K562 (cell line): Measurements from ENCODE around the gene CNPY4. TPM values are rescaled to one million over a fixed set of nuclear protein-coding genes. Genes with fewer than 3 reads are reported as not detected.

Experiments used
- ATAC-seq: fragments of 200-7000 bp; cut with Tn5 transposase; 3 replicates; pipeline ENCODE4 v1.9.1; 2020; ENCODE audit warnings: moderate library complexity
- BruUV-seq: library from RNA; stranded (reverse); fragments of 400-500 nt; replicated peaks from 2 replicates; lab custom pipeline; 2021; lab: Mats Ljungman, UMichigan
- CTCF ChIA-PET: fragments of 300-600 bp; formaldehyde crosslinking; extraction: SDS; loops from one replicate; lab custom pipeline; 2021; ENCODE audit warnings: low intra/inter-chr PET ratio; lab: Yijun Ruan, JAX
- POLR2A ChIA-PET: fragments of 300-600, 350-650 bp; sonication (Branson Sonifier 250); formaldehyde crosslinking; extraction: SDS; loops from one replicate; lab custom pipeline; 2021; ENCODE audit warnings: antibody characterized with exemption, inconsistent platforms; lab: Yijun Ruan, JAX
- DNase-seq, 4 experiments: peaks; one replicate each; pipeline versions ENCODE4 v3.0.0 to v3.0.0-alpha.2; 2011 to 2018; ENCODE audit warnings: low spot score in 3 of 4, mixed read lengths in 3 of 4; ENCODE audit errors: extremely low read depth in 1 of 4
- FAIRE-seq: peaks from 2 replicates; lab custom pipeline; 2011; peaks lifted over from hg19 to GRCh38; lab: Jason Lieb, UNC
- H2AFZ ChIP-seq: 2 replicates; pipeline ENCODE4 v1.6.0; 2011; ENCODE audit warnings: low read depth, low read length, control low read depth, inconsistent platforms
- H3K27ac ChIP-seq: fragments of 200-600 bp; 3 replicates; pipeline ENCODE4 v1.8.0; 2011; ENCODE audit warnings: low read depth, mild to moderate bottlenecking, control low read depth, inconsistent platforms, low read length, moderate library complexity, mixed read lengths; ENCODE audit errors: extremely low read depth
- H3K27me3 ChIP-seq, 2 experiments: fragments of 300-600 bp in 1 of 2; 2 replicates in 1 of 2; 3 replicates in 1 of 2; pipeline versions ENCODE4 v1.6.0 to v1.8.0; 2011; ENCODE audit warnings: inconsistent platforms in 2 of 2, low read length in 2 of 2, mild to moderate bottlenecking in 1 of 2, mixed read lengths in 1 of 2, moderate library complexity in 1 of 2; ENCODE audit not compliant: control insufficient read depth in 2 of 2, insufficient read depth in 2 of 2
- H3K36me3 ChIP-seq: fragments of 300-600 bp; 3 replicates; pipeline ENCODE4 v1.8.0; 2011; ENCODE audit warnings: mild to moderate bottlenecking, low read length, inconsistent platforms; ENCODE audit not compliant: control insufficient read depth, insufficient read depth
- H3K4me1 ChIP-seq, 2 experiments: fragments of 200-600 bp in 1 of 2; replicated peaks in 1 of 2; 2 replicates in 1 of 2; 3 replicates in 1 of 2; pipeline versions ENCODE4 v1.5.1 to v1.8.0; 2011; ENCODE audit warnings: inconsistent platforms in 2 of 2, low read length in 2 of 2, mild to moderate bottlenecking in 1 of 2, mixed read lengths in 1 of 2, moderate library complexity in 1 of 2; ENCODE audit not compliant: control insufficient read depth in 2 of 2, insufficient read depth in 2 of 2
- H3K4me2 ChIP-seq: 2 replicates; pipeline ENCODE4 v1.6.1; 2011; ENCODE audit warnings: low read length, control low read depth, inconsistent platforms, mixed read lengths; ENCODE audit not compliant: insufficient read depth
- H3K4me3 ChIP-seq: fragments of 200-600 bp; sonication (generic), shearing (Covaris generic); 2 replicates; pipeline ENCODE4 v1.5.1; 2016; ENCODE audit warnings: control low read depth, inconsistent platforms
- H3K79me2 ChIP-seq: fragments of 200-600 bp; 3 replicates; pipeline ENCODE4 v1.8.0; 2011; ENCODE audit warnings: low read length, inconsistent platforms; ENCODE audit not compliant: control insufficient read depth, insufficient read depth
- H3K9ac ChIP-seq, 2 experiments: 2 replicates each; pipeline versions ENCODE4 v1.6.0 to v1.6.1; 2011; ENCODE audit warnings: low read depth in 2 of 2, low read length in 2 of 2, control low read depth in 1 of 2, inconsistent platforms in 1 of 2, mild to moderate bottlenecking in 1 of 2, mixed read lengths in 1 of 2; ENCODE audit not compliant: insufficient read depth in 1 of 2
- H3K9me1 ChIP-seq: one replicate; pipeline ENCODE4 v1.6.0; 2011; ENCODE audit warnings: inconsistent platforms, mild to moderate bottlenecking, low read length, moderate library complexity; ENCODE audit not compliant: control insufficient read depth, insufficient read depth
- H3K9me3 ChIP-seq: replicated peaks from 2 replicates; pipeline ENCODE4 v1.5.1; 2011; ENCODE audit warnings: low read depth, low read length, inconsistent platforms; ENCODE audit not compliant: control insufficient read depth, insufficient read depth
- H4K20me1 ChIP-seq: replicated peaks from 2 replicates; pipeline ENCODE4 v1.6.1; 2011; ENCODE audit warnings: low read length, inconsistent platforms, mixed read lengths; ENCODE audit not compliant: control insufficient read depth, insufficient read depth
- BCOR ChIP-seq: fragments of 450-650 bp; IDR thresholded peaks from 2 replicates; pipeline ENCODE4 v1.6.1; 2016
- ESRRA ChIP-seq: fragments of 450-650 bp; IDR thresholded peaks from 2 replicates; pipeline ENCODE4 v1.6.1; 2014; ENCODE audit warnings: low read depth, mild to moderate bottlenecking, moderate library complexity, borderline replicate concordance
- EZH2 ChIP-seq: IDR thresholded peaks from 2 replicates; pipeline ENCODE4 v1.6.1; 2012; ENCODE audit warnings: low read depth, mild to moderate bottlenecking, inconsistent platforms, low read length, borderline replicate concordance
- GTF2F1 ChIP-seq: IDR thresholded peaks from 2 replicates; pipeline ENCODE4 v1.6.1; 2011; ENCODE audit warnings: low read depth, low read length, improper control_type of control experiment
- HNRNPUL1 ChIP-seq: fragments of 200-400 bp; formaldehyde crosslinking; IDR thresholded peaks from 2 replicates; pipeline ENCODE4 v1.6.1; 2017; ENCODE audit warnings: low read length
- MAFF ChIP-seq: IDR thresholded peaks from 2 replicates; pipeline ENCODE4 v1.6.1; 2012; ENCODE audit warnings: low read length, improper control_type of control experiment
- MAZ ChIP-seq, 2 experiments: fragments of 450-650 bp in 1 of 2; sonication (generic) in 1 of 2; formaldehyde crosslinking; IDR thresholded peaks in 1 of 2; conservative IDR thresholded peaks in 1 of 2; 2 replicates each; pipeline versions ENCODE4 v1.4.0 to v1.5.0; 2020; ENCODE audit warnings: mild to moderate bottlenecking in 1 of 2, missing genetic modification reagents in 1 of 2
- NBN ChIP-seq: fragments of 450-650 bp; IDR thresholded peaks from 2 replicates; pipeline ENCODE4 v1.6.1; 2016; ENCODE audit warnings: low read depth, mild to moderate bottlenecking
- NCOR1 ChIP-seq: fragments of 450-650 bp; IDR thresholded peaks from 2 replicates; pipeline ENCODE4 v1.6.1; 2016; ENCODE audit warnings: mild to moderate bottlenecking, moderate library complexity
- PCBP1 ChIP-seq: fragments of 200-400 bp; formaldehyde crosslinking; IDR thresholded peaks from 2 replicates; pipeline ENCODE4 v1.6.1; 2018; ENCODE audit warnings: mild to moderate bottlenecking, low read depth, low read length; ENCODE audit not compliant: poor library complexity, severe bottlenecking
- RFX5 ChIP-seq: IDR thresholded peaks from 2 replicates; pipeline ENCODE4 v1.6.1; 2011; ENCODE audit warnings: low read depth, mild to moderate bottlenecking, improper control_type of control experiment, low read length
- SP1 ChIP-seq: sonication (generic); formaldehyde crosslinking; IDR thresholded peaks from 2 replicates; pipeline ENCODE4 v1.8.1; 2022; ENCODE audit warnings: mild to moderate bottlenecking, missing genetic modification reagents
- SPI1 ChIP-seq: IDR thresholded peaks from 2 replicates; pipeline ENCODE4 v1.6.1; 2011; ENCODE audit warnings: low read depth, low read length, control low read depth, borderline replicate concordance
- TFAP4 ChIP-seq: sonication (generic); formaldehyde crosslinking; IDR thresholded peaks from 2 replicates; pipeline ENCODE4 v1.8.0; 2022; ENCODE audit warnings: missing genetic modification reagents, mild to moderate bottlenecking, moderate library complexity, borderline replicate concordance
- ZC3H11A ChIP-seq: IDR thresholded peaks from 2 replicates; pipeline ENCODE4 v1.6.1; 2012; ENCODE audit warnings: low read depth, low read length, improper control_type of control experiment
- ZNF280B ChIP-seq: fragments of 250-450 bp; sonication (Bioruptor Pico); IDR thresholded peaks from 2 replicates; pipeline ENCODE4 v1.5.1; 2021; ENCODE audit warnings: mild to moderate bottlenecking
- ZNF3 ChIP-seq: fragments of 250-450 bp; sonication (Bioruptor Pico); IDR thresholded peaks from 2 replicates; pipeline ENCODE4 v1.5.0; 2021; ENCODE audit warnings: mild to moderate bottlenecking, moderate library complexity
- ZNF324 ChIP-seq: fragments of 250-450 bp; sonication (Bioruptor Pico); IDR thresholded peaks from 2 replicates; pipeline ENCODE4 v1.4.0; 2020; ENCODE audit warnings: mild to moderate bottlenecking
- ZNF436 ChIP-seq: fragments of 250-450, 450-650 bp; sonication (Bioruptor Pico); formaldehyde crosslinking; IDR thresholded peaks from 2 replicates; pipeline ENCODE4 v1.7.0; 2020; ENCODE audit warnings: mild to moderate bottlenecking
- ZNF699 ChIP-seq: fragments of 250-450 bp; sonication (Bioruptor Pico); IDR thresholded peaks from 2 replicates; pipeline ENCODE4 v1.8.0; 2021; ENCODE audit warnings: mild to moderate bottlenecking, moderate library complexity; ENCODE audit not compliant: insufficient replicate concordance
- WGBS: fragments of 100-300 bp; shearing (Covaris generic); methylation state at CpG from one replicate; pipeline ENCODE4 v1.1.6; 2016; ENCODE audit warnings: low coverage, mixed read lengths; ENCODE audit not compliant: insufficient coverage; ENCODE audit errors: missing lambda C conversion rate; 5-methylcytosine and 5-hydroxymethylcytosine counted together
- in situ Hi-C: fragments of 300-500 bp; cut with MboI; formaldehyde crosslinking; loops from 4 replicates; pipeline ENCODE4 v1.15.0; 2018; ENCODE audit warnings: inconsistent platforms, mixed read lengths
- intact Hi-C: fragments of 100-400 bp; cut with micrococcal nuclease; formaldehyde crosslinking; loops from 2 replicates; pipeline ENCODE4 v1.14.2; 2022
- polyA plus RNA-seq, 8 experiments: library from polyadenylated mRNA; depleted of rRNA in 4 of 8; stranded (reverse) in 5 of 8; unstranded in 3 of 8; fragments of >200 nt; fragmentation: Nextera tagmentation in 2 of 8; fragmentation: Illumina TruSeq in 1 of 8; extraction: Ambion mirVana in 2 of 8; extraction: Trizol in 1 of 8; gene quantifications; 2 replicates each; pipeline versions ENCODE4 v1.2.1 to v1.2.3, GENCODE V29; 2011 to 2014; ENCODE audit warnings: inconsistent platforms in 1 of 8, missing spikeins in 1 of 8
- total RNA-seq, 7 experiments: library from RNA; depleted of rRNA in 6 of 7; stranded (reverse); fragments of >200 nt in 6 of 7; fragmentation: Illumina TruSeq in 2 of 7; extraction: Trizol in 2 of 7; gene quantifications; 2 replicates each; pipeline versions ENCODE4 v1.2.1 to v1.2.3, GENCODE V29; 2011 to 2021; ENCODE audit warnings: low replicate concordance in 1 of 7
- TF ChIP-seq, protein P1 (sequence below): sonication (generic); formaldehyde crosslinking; IDR thresholded peaks from 2 replicates; pipeline ENCODE4 v1.8.1; 2023; ENCODE audit warnings: mild to moderate bottlenecking, missing genetic modification reagents

Gene CNPY4
- total and polyA plus RNA-seq, 9 of the 15 experiments (the other 6 are each of a cell fraction or from before 2014, with no cell fraction given), result 1.9 to 11.2 (median 7.0) TPM

GRCh38 chr7:100111156-100111555, 8.3 kb upstream of the CNPY4 start:
- POLR2A ChIA-PET, result interaction anchor here (1.5 to 5.9 kb wide), 2 partner anchors 9 to 14 kb away, joined by 6 to 47 read pairs; partner anchors contain the start of genes AP4M1 and MCM7
- Histone ChIP-seq H3K27ac (no peak overlapping the region), H3K79me2 (no peaks in the 10 kb centered on the region), H3K9me3 (no peaks in the 10 kb centered on the region), H4K20me1 (no peaks in the 10 kb centered on the region), H3K4me1 (peaks cover 2 to 31% of the 10 kb centered on the region in 2 experiments; a peak in 4 of 5 replicates), H3K4me2 (no peak overlapping the region), H3K27me3 (no peaks in the 10 kb centered on the region), H3K9me1 (peaks cover 3% of the 10 kb centered on the region), H2AFZ (no peak overlapping the region), H3K9ac (peak overlapping the region in 1 of 2 experiments; percentile 18; a peak in 2 of 4 replicates), H3K4me3 (no peak overlapping the region), H3K36me3 (peaks cover 75% of the 10 kb centered on the region; the same call in 2 of the 3 replicates)
- CTCF ChIA-PET, result no interaction called here
- WGBS, result 45% methylated on average over 6 of the region's 7 CpGs
- in situ Hi-C loops (loop anchor here (10.0 kb wide), 1 partner anchor 1724 kb away; no protein-coding TSS in a partner anchor), intact Hi-C loops (no loop called here)
- DNase-seq (peak in 1 of 4 experiments; percentile 54), ATAC-seq (no peak), FAIRE-seq (peak; percentile 86)
- BruUV-seq, result no TSS peak
- no peak for TF ChIP-seq SP1
- TF ChIP-seq, protein P1, sequence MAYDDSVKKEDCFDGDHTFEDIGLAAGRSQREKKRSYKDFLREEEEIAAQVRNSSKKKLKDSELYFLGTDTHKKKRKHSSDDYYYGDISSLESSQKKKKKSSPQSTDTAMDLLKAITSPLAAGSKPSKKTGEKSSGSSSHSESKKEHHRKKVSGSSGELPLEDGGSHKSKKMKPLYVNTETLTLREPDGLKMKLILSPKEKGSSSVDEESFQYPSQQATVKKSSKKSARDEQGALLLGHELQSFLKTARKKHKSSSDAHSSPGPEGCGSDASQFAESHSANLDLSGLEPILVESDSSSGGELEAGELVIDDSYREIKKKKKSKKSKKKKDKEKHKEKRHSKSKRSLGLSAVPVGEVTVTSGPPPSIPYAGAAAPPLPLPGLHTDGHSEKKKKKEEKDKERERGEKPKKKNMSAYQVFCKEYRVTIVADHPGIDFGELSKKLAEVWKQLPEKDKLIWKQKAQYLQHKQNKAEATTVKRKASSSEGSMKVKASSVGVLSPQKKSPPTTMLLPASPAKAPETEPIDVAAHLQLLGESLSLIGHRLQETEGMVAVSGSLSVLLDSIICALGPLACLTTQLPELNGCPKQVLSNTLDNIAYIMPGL, result no peak
- no peak for TF ChIP-seq ZNF436 (CRISPR knock-in tag)
- no peak for TF ChIP-seq ZNF3
- no peak for TF ChIP-seq NBN
- TF ChIP-seq NCOR1, result peak; percentile 39; the same call in 1 of the 2 replicates
- TF ChIP-seq ZNF324 (CRISPR knock-in tag), result no peak
- no peak for TF ChIP-seq SPI1
- TF ChIP-seq ZC3H11A, result no peak
- no peak for TF ChIP-seq ZNF699
- TF ChIP-seq MAFF, result peak; percentile 35; the same call in 1 of the 2 replicates
- TF ChIP-seq EZH2, result no peak
- TF ChIP-seq ESRRA, result no peak
- no peak for TF ChIP-seq GTF2F1
- TF ChIP-seq HNRNPUL1, result no peak
- TF ChIP-seq PCBP1, result no peak
- TF ChIP-seq TFAP4 (CRISPR knock-in tag), result peak; percentile 91
- no peak for TF ChIP-seq RFX5
- TF ChIP-seq BCOR, result no peak
- TF ChIP-seq ZNF280B (CRISPR knock-in tag), result no peak
- TF ChIP-seq MAZ (CRISPR knock-in tag; conservative IDR thresholded peaks at IDR 0.05 in 1 of 2, IDR thresholded peaks at IDR 0.05 in 1 of 2), result no peak
